ENCODE results near the gene ATP4B. TPM values are rescaled to one million over a fixed set of nuclear protein-coding genes. Genes with fewer than 3 reads are reported as not detected.

The ATP4B gene
- total and polyA plus RNA-seq, 2 of the 8 experiments (the other 6 are each of a cell fraction or from before 2014, with no cell fraction given), result 0.05 TPM; not detected in 1

- TF ChIP-seq BACH1 (IDR thresholded peaks at IDR 0.05; ENCODE audit: low read length), result no peak
- no peak for TF ChIP-seq EZH2 (IDR thresholded peaks at IDR 0.05; ENCODE audit: low read depth, low read length, severe bottlenecking)
- TF ChIP-seq SIN3A (conservative IDR thresholded peaks at IDR 0.05 in 1 of 2, IDR thresholded peaks at IDR 0.05 in 1 of 2; ENCODE audit: low read depth in 1 of 2, low read length in 2 of 2), result no peak
- TF ChIP-seq ATF2 (IDR thresholded peaks at IDR 0.05; ENCODE audit: low read length), result no peak
- TF ChIP-seq POLR2A (IDR thresholded peaks at IDR 0.05; ENCODE audit: control extremely low read depth in 1 of 2, low read depth in 2 of 2, low read length in 2 of 2), result no peak
- TF ChIP-seq SAP30 (IDR thresholded peaks at IDR 0.05; ENCODE audit: insufficient read depth, insufficient replicate concordance, low read length), result no peak
- TF ChIP-seq SP4 (IDR thresholded peaks at IDR 0.05; ENCODE audit: low read length), result no peak
- TF ChIP-seq CHD7 (IDR thresholded peaks at IDR 0.05; ENCODE audit: insufficient replicate concordance, low read length), result no peak
- TF ChIP-seq JUND (IDR thresholded peaks at IDR 0.05; ENCODE audit: low read length), result no peak
These were observed 54.8 kb downstream of the ATP4B start (continued) for GRCh38 chr13:113603116-113603710.

Data from H1 (cell line).